Erythroblast (primary cell): ENCODE data around the gene NAPA.

Source experiments
- GATA1 ChIP-seq: IDR thresholded peaks from 2 replicates; pipeline ENCODE4 v1.6.1; 2011; ENCODE audit warnings: low read depth, mild to moderate bottlenecking, control low read depth, low read length, moderate library complexity
- POLR2A ChIP-seq: IDR thresholded peaks from 2 replicates; pipeline ENCODE4 v1.6.1; 2011; ENCODE audit warnings: mild to moderate bottlenecking, low read length

DNA sequence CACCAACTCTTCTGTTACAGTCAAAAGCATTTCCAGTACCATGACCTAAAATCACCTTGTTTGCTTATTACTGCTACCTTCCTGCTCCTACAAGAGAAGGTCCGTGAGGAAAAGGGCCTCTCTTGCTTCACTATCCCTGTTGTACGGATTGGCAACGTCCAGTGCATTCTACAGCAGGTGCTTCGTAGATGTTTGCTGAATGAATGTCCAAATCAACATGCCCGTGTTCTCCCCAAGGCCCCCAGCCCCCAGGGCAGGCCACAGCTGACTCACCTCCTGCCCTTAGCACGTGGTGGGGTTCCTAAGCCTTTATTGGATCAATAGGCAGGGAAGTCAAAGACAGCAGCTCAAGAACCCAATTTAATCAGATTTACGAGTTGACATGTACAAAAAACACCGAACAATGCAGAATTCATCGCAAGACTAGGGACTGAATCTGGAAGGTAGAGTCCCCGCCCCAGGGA lies 5.5 kb upstream of the NAPA start:
- TF ChIP-seq POLR2A (no peak), GATA1 (no peak)
